HepG2 (cell line): Measurements from ENCODE around the gene COL5A1. TPM values are rescaled to one million over a fixed set of nuclear protein-coding genes. Genes with fewer than 3 reads are reported as not detected.

Source experiments
- ATAC-seq: fragments of 200-7000 bp; cut with Tn5 transposase; 3 replicates; pipeline ENCODE4 v1.9.1; 2020; ENCODE audit warnings: mild to moderate bottlenecking, moderate library complexity
- BruUV-seq: library from RNA; stranded (reverse); fragments of 400-500 nt; replicated peaks from 2 replicates; lab custom pipeline; 2021; lab: Mats Ljungman, UMichigan
- CTCF ChIA-PET: fragments of 300-600 bp; formaldehyde crosslinking; extraction: SDS; loops from one replicate; lab custom pipeline; 2021; ENCODE audit warnings: low total read pairs, inconsistent platforms, low intra/inter-chr PET ratio; lab: Yijun Ruan, JAX
- POLR2A ChIA-PET: fragments of 350-600 bp; sonication (Branson Sonifier 250); formaldehyde crosslinking; loops from one replicate; lab custom pipeline; 2020; ENCODE audit warnings: antibody characterized with exemption, inconsistent platforms; lab: Yijun Ruan, JAX
- DNase-seq: peaks from one replicate; pipeline ENCODE4 v3.0.0-alpha.2; 2015; ENCODE audit warnings: low spot score
- FAIRE-seq: peaks from 3 replicates; lab custom pipeline; 2011; peaks lifted over from hg19 to GRCh38; lab: Jason Lieb, UNC
- H2AFZ ChIP-seq: one replicate; pipeline ENCODE4 v1.6.1; 2011; ENCODE audit warnings: low read length, inconsistent platforms
- H3K27ac ChIP-seq: fragments of 300-600 bp; 3 replicates; pipeline ENCODE4 v1.8.0; 2011; ENCODE audit warnings: mixed run types, mild to moderate bottlenecking, mixed read lengths, low read length, inconsistent platforms; ENCODE audit not compliant: insufficient read depth; ENCODE audit errors: extremely low read length
- H3K27me3 ChIP-seq, 2 experiments: fragments of 200-600 bp in 1 of 2; 2 replicates in 1 of 2; 3 replicates in 1 of 2; pipeline versions ENCODE4 v1.6.0 to v1.8.0; 2011; ENCODE audit warnings: low read length in 2 of 2, mild to moderate bottlenecking in 2 of 2, moderate library complexity in 2 of 2, inconsistent platforms in 1 of 2; ENCODE audit not compliant: insufficient read depth in 2 of 2, control insufficient read depth in 1 of 2
- H3K36me3 ChIP-seq, 2 experiments: fragments of 200-600 bp in 1 of 2; replicated peaks in 1 of 2; 2 replicates in 1 of 2; 3 replicates in 1 of 2; pipeline versions ENCODE4 v1.5.1 to v1.8.0; 2011; ENCODE audit warnings: low read length in 2 of 2, inconsistent platforms in 1 of 2; ENCODE audit not compliant: insufficient read depth in 2 of 2, control insufficient read depth in 1 of 2
- H3K4me1 ChIP-seq: 2 replicates; pipeline ENCODE4 v1.5.1; 2012; ENCODE audit warnings: low read length, inconsistent platforms; ENCODE audit not compliant: insufficient read depth
- H3K4me2 ChIP-seq: 2 replicates; pipeline ENCODE4 v1.6.0; 2011; ENCODE audit warnings: low read depth, low read length, inconsistent platforms
- H3K4me3 ChIP-seq, 3 experiments: fragments of 200-600 bp in 1 of 3; sonication (generic), shearing (Covaris generic) in 1 of 3; replicated peaks in 1 of 3; 2 replicates each; pipeline ENCODE4 v1.5.1; 2011 to 2016; ENCODE audit warnings: low read length in 3 of 3, inconsistent platforms in 2 of 3, low read depth in 2 of 3, mild to moderate bottlenecking in 2 of 3, control low read depth in 1 of 3, mixed read lengths in 1 of 3; ENCODE audit not compliant: insufficient read depth in 1 of 3
- H3K79me2 ChIP-seq: one replicate; pipeline ENCODE4 v1.6.1; 2011; ENCODE audit warnings: low read length, inconsistent platforms; ENCODE audit not compliant: insufficient read depth
- H3K9ac ChIP-seq: 2 replicates; pipeline ENCODE4 v1.6.0; 2011; ENCODE audit warnings: mild to moderate bottlenecking, low read depth, low read length, inconsistent platforms; ENCODE audit not compliant: insufficient read depth
- H3K9me3 ChIP-seq: 2 replicates; pipeline ENCODE4 v1.5.1; 2012; ENCODE audit warnings: mild to moderate bottlenecking, low read length
- H4K20me1 ChIP-seq: 2 replicates; pipeline ENCODE4 v1.6.0; 2011; ENCODE audit warnings: inconsistent platforms, mild to moderate bottlenecking, low read length, moderate library complexity; ENCODE audit not compliant: insufficient read depth
- GLI4 ChIP-seq: sonication (generic); formaldehyde crosslinking; IDR thresholded peaks from 2 replicates; pipeline ENCODE4 v1.5.1; 2020; ENCODE audit warnings: missing genetic modification reagents, mild to moderate bottlenecking, moderate library complexity, borderline replicate concordance
- HMG20A ChIP-seq: IDR thresholded peaks from 2 replicates; pipeline ENCODE4 v1.6.1; 2016; ENCODE audit warnings: borderline replicate concordance
- MAFK ChIP-seq, 2 experiments: IDR thresholded peaks in 1 of 2; conservative IDR thresholded peaks in 1 of 2; 2 replicates each; pipeline ENCODE4 v1.6.1; 2011; ENCODE audit warnings: improper control_type of control experiment in 2 of 2, low read length in 2 of 2
- MED1 ChIP-seq: sonication (generic); formaldehyde crosslinking; IDR thresholded peaks from 2 replicates; pipeline ENCODE4 v1.4.0; 2020; ENCODE audit warnings: missing genetic modification reagents
- NCOA5 ChIP-seq: sonication (generic); formaldehyde crosslinking; IDR thresholded peaks from 2 replicates; pipeline ENCODE4 v1.4.0; 2020; ENCODE audit warnings: missing genetic modification reagents
- NFRKB ChIP-seq: fragments of 450-650 bp; IDR thresholded peaks from 2 replicates; pipeline ENCODE4 v1.6.1; 2017
- NFYC ChIP-seq: IDR thresholded peaks from 2 replicates; pipeline ENCODE4 v1.6.1; 2016; ENCODE audit warnings: missing genetic modification reagents, missing compliant biosample characterization
- ONECUT2 ChIP-seq: sonication (generic); formaldehyde crosslinking; IDR thresholded peaks from 2 replicates; pipeline ENCODE4 v1.4.0; 2020; ENCODE audit warnings: missing genetic modification reagents
- PAX8 ChIP-seq: sonication (generic); formaldehyde crosslinking; IDR thresholded peaks from 2 replicates; pipeline ENCODE4 v1.8.0; 2022; ENCODE audit warnings: mild to moderate bottlenecking, missing genetic modification reagents, borderline replicate concordance
- PAXIP1 ChIP-seq: sonication (generic); formaldehyde crosslinking; conservative IDR thresholded peaks from 2 replicates; pipeline ENCODE4 v1.4.0; 2020; ENCODE audit warnings: mild to moderate bottlenecking, missing genetic modification reagents, moderate library complexity
- TEAD2 ChIP-seq: sonication (generic); formaldehyde crosslinking; IDR thresholded peaks from 2 replicates; pipeline ENCODE4 v1.9.0; 2021; ENCODE audit warnings: missing genetic modification reagents
- ZNF136 ChIP-seq: sonication (generic); formaldehyde crosslinking; IDR thresholded peaks from 2 replicates; pipeline ENCODE4 v1.8.1; 2022; ENCODE audit warnings: low read depth, mild to moderate bottlenecking, moderate library complexity, missing genetic modification reagents
- ZNF264 ChIP-seq: sonication (generic); formaldehyde crosslinking; IDR thresholded peaks from 2 replicates; pipeline ENCODE4 v1.4.0; 2020; ENCODE audit warnings: missing genetic modification reagents
- ZNF546 ChIP-seq: sonication (generic); formaldehyde crosslinking; conservative IDR thresholded peaks from 2 replicates; pipeline ENCODE4 v1.8.1; 2023; ENCODE audit warnings: mild to moderate bottlenecking, missing genetic modification reagents
- ZNF547 ChIP-seq: sonication (generic); formaldehyde crosslinking; IDR thresholded peaks from 2 replicates; pipeline ENCODE4 v1.5.1; 2020; ENCODE audit warnings: mild to moderate bottlenecking, missing genetic modification reagents
- ZNF891 ChIP-seq: sonication (generic); formaldehyde crosslinking; IDR thresholded peaks from 2 replicates; pipeline ENCODE4 v1.5.0; 2020; ENCODE audit warnings: mild to moderate bottlenecking, missing genetic modification reagents
- WGBS: methylation state at CpG from one replicate; pipeline ENCODE4 v1.1.6; 2017; ENCODE audit warnings: low lambda C conversion rate; 5-methylcytosine and 5-hydroxymethylcytosine counted together
- in situ Hi-C: cut with HindIII; loops from 2 replicates; pipeline ENCODE4 v1.10.0; 2017; ENCODE audit warnings: low pct_unique_long_range_greater_than_20kb; ENCODE audit not compliant: extremely low pct_ligation_motif_present
- intact Hi-C: fragments of 100-400 bp; cut with micrococcal nuclease; formaldehyde crosslinking; loops from one replicate; pipeline ENCODE4 v1.10.0; 2022; ENCODE audit not compliant: unreplicated experiment
- polyA plus RNA-seq, 8 experiments: library from polyadenylated mRNA; depleted of rRNA in 3 of 8; stranded (reverse) in 7 of 8; unstranded in 1 of 8; fragments of >200 nt; fragmentation: Illumina TruSeq in 4 of 8; extraction: Trizol in 4 of 8; gene quantifications; 2 replicates each; pipeline versions ENCODE4 v1.2.1 to v1.2.3, GENCODE V29; 2011 to 2016; ENCODE audit warnings: low read depth in 4 of 8, missing spikeins in 1 of 8, mixed read lengths in 1 of 8; ENCODE audit not compliant: insufficient read depth in 1 of 8
- total RNA-seq, 5 experiments: library from RNA; depleted of rRNA; stranded (reverse); fragments of >200 nt; fragmentation: Illumina TruSeq; extraction: Trizol; gene quantifications; 2 replicates each; pipeline ENCODE4 v1.2.3, GENCODE V29; 2016; ENCODE audit warnings: low read depth in 1 of 5
- TF ChIP-seq, protein P1 (sequence below): sonication (generic); formaldehyde crosslinking; conservative IDR thresholded peaks from 2 replicates; pipeline ENCODE4 v1.8.0; 2022; ENCODE audit warnings: missing genetic modification reagents

The COL5A1 gene
- total and polyA plus RNA-seq, 2 of the 13 experiments (the other 11 are each of a cell fraction or from before 2014, with no cell fraction given) = not detected

DNA sequence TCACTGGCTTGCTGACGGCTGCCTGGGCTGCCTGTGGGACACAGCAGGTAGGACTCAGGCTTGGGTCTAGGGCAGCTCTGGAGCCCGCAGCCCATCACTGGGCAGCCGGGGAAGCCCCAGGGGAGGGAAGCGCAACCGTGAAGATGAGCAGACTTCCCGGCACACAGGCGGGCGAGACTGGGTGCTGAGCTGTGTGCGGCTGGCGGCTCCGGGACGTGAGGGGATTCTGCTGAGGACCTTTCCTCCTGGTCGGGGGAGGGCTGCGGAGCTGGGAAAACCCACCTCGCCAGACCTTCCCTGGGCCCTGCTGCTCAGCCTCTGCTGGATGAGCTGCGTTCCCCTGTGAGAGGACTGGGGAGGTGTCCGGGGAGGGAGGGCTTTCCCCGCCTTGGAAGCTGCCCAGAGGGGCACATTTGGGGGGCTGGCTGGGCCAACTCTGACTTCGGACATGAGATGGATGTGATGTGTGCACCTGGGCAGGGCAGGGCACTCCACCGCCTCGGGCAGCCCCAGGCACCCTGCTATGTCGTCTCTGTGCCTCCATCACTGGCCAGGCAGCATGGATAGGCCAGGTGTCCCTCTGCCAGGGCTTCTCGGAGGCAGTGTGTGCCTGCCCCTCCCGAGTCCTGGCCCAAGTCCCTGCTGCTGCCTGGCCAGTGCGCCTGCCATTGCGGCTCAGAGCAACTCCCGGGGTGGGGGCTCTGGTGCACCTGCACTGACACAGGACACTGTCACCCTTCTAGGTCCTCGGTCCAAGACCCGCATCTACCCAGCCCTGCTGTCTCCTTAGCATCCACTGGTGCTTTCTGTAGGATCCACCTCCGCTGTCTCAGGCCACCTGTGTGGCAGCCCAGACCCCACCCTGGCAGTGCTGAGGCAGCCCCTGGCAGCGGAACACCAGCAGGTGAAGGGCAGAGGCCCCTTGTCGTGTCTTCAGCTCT is 66.4 kb downstream of the COL5A1 start:
- TF ChIP-seq ZNF264 (CRISPR knock-in tag) (no peak), TEAD2 (no peak), NFRKB (no peak), NCOA5 (no peak), PAX8 (no peak), ZNF546 (CRISPR knock-in tag) (no peak), MED1 (CRISPR knock-in tag) (no peak), GLI4 (no peak), NFYC (CRISPR knock-in tag) (no peak), ZNF547 (CRISPR knock-in tag) (no peak), PAXIP1 (no peak), ONECUT2 (CRISPR knock-in tag) (no peak), ZNF136 (CRISPR knock-in tag) (no peak), ZNF891 (CRISPR knock-in tag) (no peak), MAFK (conservative IDR thresholded peaks at IDR 0.05 in 1 of 2, IDR thresholded peaks at IDR 0.05 in 1 of 2; ENCODE audit: low read length in 2 of 2) (no peak), HMG20A (CRISPR knock-in tag) (no peak)
- TF ChIP-seq, protein P1, sequence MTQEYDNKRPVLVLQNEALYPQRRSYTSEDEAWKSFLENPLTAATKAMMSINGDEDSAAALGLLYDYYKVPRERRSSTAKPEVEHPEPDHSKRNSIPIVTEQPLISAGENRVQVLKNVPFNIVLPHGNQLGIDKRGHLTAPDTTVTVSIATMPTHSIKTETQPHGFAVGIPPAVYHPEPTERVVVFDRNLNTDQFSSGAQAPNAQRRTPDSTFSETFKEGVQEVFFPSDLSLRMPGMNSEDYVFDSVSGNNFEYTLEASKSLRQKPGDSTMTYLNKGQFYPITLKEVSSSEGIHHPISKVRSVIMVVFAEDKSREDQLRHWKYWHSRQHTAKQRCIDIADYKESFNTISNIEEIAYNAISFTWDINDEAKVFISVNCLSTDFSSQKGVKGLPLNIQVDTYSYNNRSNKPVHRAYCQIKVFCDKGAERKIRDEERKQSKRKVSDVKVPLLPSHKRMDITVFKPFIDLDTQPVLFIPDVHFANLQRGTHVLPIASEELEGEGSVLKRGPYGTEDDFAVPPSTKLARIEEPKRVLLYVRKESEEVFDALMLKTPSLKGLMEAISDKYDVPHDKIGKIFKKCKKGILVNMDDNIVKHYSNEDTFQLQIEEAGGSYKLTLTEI (CRISPR knock-in tag) = no peak
- TF ChIP-seq, all 625 proteins: peak for 0
- Histone ChIP-seq H3K27ac (no peak overlapping the region), H3K4me1 (no peaks in the 10 kb centered on the region), H3K4me2 (no peak overlapping the region), H3K9me3 (no peaks in the 10 kb centered on the region), H3K4me3 (no peak overlapping the region), H2AFZ (no peak overlapping the region), H3K79me2 (no peaks in the 10 kb centered on the region), H3K36me3 (no peaks in the 10 kb centered on the region), H3K9ac (no peak overlapping the region), H4K20me1 (no peaks in the 10 kb centered on the region), H3K27me3 (peaks cover 4 to 35% of the 10 kb centered on the region in 2 experiments; a peak in 4 of 5 replicates)
- WGBS = 64% methylated on average over 16 of the region's 32 CpGs
- intact Hi-C loops = no loop called here
- ChIA-PET POLR2A (no interaction called here), CTCF (no interaction called here)
- in situ Hi-C loops = no loop called here
- no peak for DNase-seq
- no peak for ATAC-seq
- no peak for FAIRE-seq
- no TSS peak for BruUV-seq
